Measurements from ENCODE around the gene ZNF70.

Gene ZNF70

GRCh38 chr22:23779083-23779482, 28.2 kb upstream of the ZNF70 start:
- no peak for DNase-seq (ENCODE audit: low read depth, low spot score)

DNA sequence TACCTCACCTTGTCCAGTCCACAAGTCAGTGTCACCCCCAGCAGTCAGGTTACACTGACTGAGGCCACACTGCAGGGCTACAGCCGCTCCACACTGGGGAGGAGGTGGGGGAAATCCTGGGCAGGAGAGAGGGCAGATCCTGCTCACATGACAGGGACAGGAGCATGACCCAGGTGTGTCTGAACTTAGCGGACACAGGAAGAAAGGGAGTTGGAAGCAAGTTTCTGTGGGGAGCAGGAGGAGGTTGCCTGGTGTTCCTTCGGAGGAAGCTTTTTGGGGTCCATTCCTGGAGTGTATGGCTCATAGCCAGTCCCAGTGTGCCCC, 27.6 kb upstream of the ZNF70 start:
- DNase-seq (ENCODE audit: low read depth, low spot score) = no peak

GRCh38 chr22:23777776-23778576, 27.1 kb upstream of the ZNF70 start:
- no peak for DNase-seq (ENCODE audit: low read depth, low spot score)

GRCh38 chr22:23775779-23776375, 25.0 kb upstream of the ZNF70 start:
- DNase-seq (ENCODE audit: low read depth, low spot score) = no peak

DNA sequence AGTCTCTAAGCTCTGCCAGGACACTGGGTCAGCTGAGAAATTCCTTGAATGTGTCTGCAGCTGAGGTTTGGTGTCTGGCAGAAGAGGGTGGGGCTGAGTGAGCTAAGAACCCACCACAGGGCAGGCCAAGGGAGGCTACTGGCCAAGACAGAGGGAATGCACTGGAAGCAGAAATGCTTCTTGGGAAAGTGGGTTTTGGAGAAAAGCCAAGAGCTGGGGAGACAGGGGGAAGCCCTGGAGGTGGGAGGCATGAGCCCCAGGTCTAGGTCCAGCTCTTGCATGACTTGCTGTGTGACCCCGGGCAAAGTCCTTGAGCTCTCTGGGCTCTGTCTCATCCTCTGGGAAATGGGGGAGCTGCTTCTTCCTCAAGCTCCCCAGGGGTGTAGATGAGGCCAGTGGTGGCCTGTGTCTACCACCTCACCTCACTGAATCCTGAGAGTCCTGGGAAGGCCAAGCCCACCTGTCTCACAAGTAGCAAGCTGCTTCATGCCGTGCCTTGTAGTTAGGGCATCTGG, 24.1 kb upstream of the ZNF70 start:
- DNase-seq (ENCODE audit: low read depth, low spot score) = peak; percentile 77

GRCh38 chr22:23774114-23774921, 23.4 kb upstream of the ZNF70 start:
- DNase-seq (ENCODE audit: low read depth, low spot score) = no peak

GRCh38 chr22:23773483-23774113, 22.7 kb upstream of the ZNF70 start:
- DNase-seq (ENCODE audit: low read depth, low spot score) = peak; percentile 49

GRCh38 chr22:23772649-23773473, 21.9 kb upstream of the ZNF70 start, which contains the start of gene MMP11:
Gene MMP11 (plus strand): TSS chr22:23772849. CDS start chr22:23772871, 22 bp downstream.
- no peak for DNase-seq (ENCODE audit: low read depth, low spot score)

- DNase-seq (ENCODE audit: low read depth, low spot score) = no peak
Measured at GRCh38 chr22:23772315-23772648, 21.4 kb upstream of the ZNF70 start.

GRCh38 chr22:23769321-23769965, 18.5 kb upstream of the ZNF70 start:
- DNase-seq (ENCODE audit: low read depth, low spot score) = no peak

DNA sequence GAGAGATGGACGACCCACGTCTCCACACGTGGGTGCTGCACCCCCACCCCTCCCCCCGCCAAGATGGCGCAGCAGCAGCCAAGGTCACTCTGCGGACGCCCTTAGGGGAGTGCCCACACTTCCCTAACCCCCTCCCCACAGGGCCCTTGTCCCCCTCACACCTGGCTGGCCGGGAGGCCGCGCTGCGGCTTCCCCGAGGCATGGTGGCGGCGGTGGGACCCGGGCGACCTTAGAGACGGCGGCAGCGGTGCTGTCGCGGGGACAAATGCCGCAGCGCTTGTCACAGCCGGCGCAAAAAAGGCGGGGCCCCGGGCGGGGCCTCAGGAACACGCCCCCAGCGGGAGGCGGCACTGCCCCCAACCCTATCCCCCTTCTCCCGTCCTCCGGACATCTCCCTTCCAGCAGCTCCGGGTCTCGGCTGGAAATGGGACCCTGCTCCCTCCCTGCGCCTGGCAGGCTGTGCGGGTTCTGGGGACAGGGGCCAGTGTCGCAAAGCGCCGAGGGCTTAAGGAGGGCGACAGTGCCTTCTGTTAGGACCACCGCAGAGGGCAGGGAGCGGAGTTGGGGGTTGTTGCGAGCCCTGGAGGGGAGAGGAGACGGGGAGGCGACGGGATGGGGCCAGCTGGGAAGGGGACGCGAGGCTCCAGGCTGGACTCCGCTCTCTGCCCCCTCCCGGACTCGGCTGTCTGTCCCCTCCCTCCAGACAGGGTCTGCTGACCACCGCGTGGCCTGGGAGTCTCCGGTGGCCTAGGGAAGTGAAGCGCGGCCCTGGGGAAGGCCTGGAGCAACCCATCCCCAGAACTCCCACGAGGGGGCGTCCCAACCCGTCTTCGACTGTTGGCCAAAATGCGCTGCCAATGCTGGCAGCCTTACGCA, 17.0 kb upstream of the ZNF70 start, which contains the start of gene CHCHD10:
CHCHD10 (minus strand) TSS at position 300 of the 876 bp plus-strand sequence; CDS start at position 202, 98 bp downstream.
- peak; percentile 92 for DNase-seq (ENCODE audit: low read depth, low spot score)

GRCh38 chr22:23767303-23767672, 16.4 kb upstream of the ZNF70 start:
- no peak for DNase-seq (ENCODE audit: low read depth, low spot score)

GRCh38 chr22:23764899-23765881, 14.3 kb upstream of the ZNF70 start:
- DNase-seq (ENCODE audit: low read depth, low spot score) = no peak

- DNase-seq (ENCODE audit: low read depth, low spot score) = no peak
Measured at GRCh38 chr22:23763954-23764353, 13.0 kb upstream of the ZNF70 start.

DNA sequence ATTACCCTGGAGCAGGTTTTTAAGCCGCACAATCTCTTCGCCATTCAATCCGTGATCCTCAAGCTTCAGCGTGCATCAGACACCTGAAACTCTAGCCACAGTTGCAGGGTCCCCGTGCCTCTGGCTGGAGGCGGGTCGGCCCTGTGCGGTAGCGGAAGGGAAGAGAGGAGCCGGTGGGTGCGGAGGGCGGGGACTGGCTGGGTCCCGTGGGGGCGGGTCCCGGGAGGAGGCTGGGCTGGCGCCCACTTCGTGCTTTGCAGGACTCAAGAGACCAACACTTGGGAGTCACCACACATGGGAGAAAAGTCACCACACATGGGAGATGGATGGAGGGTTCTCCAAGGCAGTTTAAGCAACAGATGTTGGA, 12.7 kb upstream of the ZNF70 start:
- no peak for DNase-seq (ENCODE audit: low read depth, low spot score)

- no peak for DNase-seq (ENCODE audit: low read depth, low spot score)
Measured at GRCh38 chr22:23762842-23763578, 12.1 kb upstream of the ZNF70 start, which contains the start of gene C22orf15. Gene C22orf15 (plus strand): TSS chr22:23762990. CDS start chr22:23763307, 317 bp downstream.

GRCh38 chr22:23760056-23760455, 9.1 kb upstream of the ZNF70 start:
- DNase-seq (ENCODE audit: low read depth, low spot score) = no peak

Data from ELF-1 (cell line).